IMR-90 (cell line): ENCODE data around the gene MDM1. TPM values are rescaled to one million over a fixed set of nuclear protein-coding genes. Genes with fewer than 3 reads are reported as not detected.

Experiments used
- ATAC-seq: fragments of 200-7000 bp; cut with Tn5 transposase; 2 replicates; pipeline ENCODE4 v1.9.1; 2020; ENCODE audit warnings: low read depth, mild to moderate bottlenecking, moderate library complexity
- BruUV-seq: library from RNA; stranded (reverse); fragments of 400-500 nt; replicated peaks from 2 replicates; lab custom pipeline; 2021; lab: Mats Ljungman, UMichigan
- CTCF ChIA-PET: fragments of 300-600 bp; formaldehyde crosslinking; extraction: SDS; loops from one replicate; lab custom pipeline; 2021; ENCODE audit warnings: antibody characterized with exemption; lab: Yijun Ruan, JAX
- POLR2A ChIA-PET: fragments of 300-600 bp; sonication (Branson Sonifier 250); formaldehyde crosslinking; loops from one replicate; lab custom pipeline; 2022; ENCODE audit warnings: antibody characterized with exemption; ENCODE audit not compliant: unreplicated experiment; lab: Charles Lee
- DNase-seq: peaks from one replicate; pipeline ENCODE4 v3.0.0; 2013
- H2AFZ ChIP-seq: replicated peaks from 2 replicates; pipeline ENCODE3; 2013; ENCODE audit warnings: low read length, mild to moderate bottlenecking; ENCODE audit not compliant: poor library complexity
- H2AK5ac ChIP-seq: 2 replicates; pipeline ENCODE4 v1.6.1; 2013; ENCODE audit warnings: low read depth, low read length, inconsistent platforms
- H2AK9ac ChIP-seq: replicated peaks from 2 replicates; pipeline ENCODE3; 2013; ENCODE audit warnings: mild to moderate bottlenecking, low read depth, low read length, moderate library complexity; ENCODE audit not compliant: poor library complexity
- H2BK120ac ChIP-seq: 2 replicates; pipeline ENCODE4 v1.6.1; 2013; ENCODE audit warnings: low read depth, low read length, inconsistent platforms
- H2BK15ac ChIP-seq: 3 replicates; pipeline ENCODE4 v1.6.1; 2013; ENCODE audit warnings: low read depth, low read length, inconsistent platforms
- H2BK20ac ChIP-seq: 2 replicates; pipeline ENCODE4 v1.6.1; 2013; ENCODE audit warnings: low read depth, mild to moderate bottlenecking, inconsistent platforms, low read length, moderate library complexity
- H2BK5ac ChIP-seq: 2 replicates; pipeline ENCODE4 v1.6.1; 2013; ENCODE audit warnings: mild to moderate bottlenecking, low read depth, low read length, inconsistent platforms; ENCODE audit not compliant: poor library complexity, severe bottlenecking
- H3K14ac ChIP-seq: replicated peaks from 2 replicates; pipeline ENCODE4 v1.6.1; 2013; ENCODE audit warnings: low read depth, low read length, inconsistent platforms
- H3K18ac ChIP-seq: 2 replicates; pipeline ENCODE4 v1.6.1; 2013; ENCODE audit warnings: low read depth, low read length, control low read depth
- H3K23ac ChIP-seq: 2 replicates; pipeline ENCODE4 v1.6.1; 2013; ENCODE audit warnings: low read depth, low read length, inconsistent platforms
- H3K27ac ChIP-seq: 2 replicates; pipeline ENCODE4 v1.5.1; 2013; ENCODE audit warnings: mild to moderate bottlenecking, control low read depth, low read length; ENCODE audit not compliant: insufficient read depth
- H3K27me3 ChIP-seq: 2 replicates; pipeline ENCODE4 v1.6.1; 2013; ENCODE audit warnings: low read length; ENCODE audit not compliant: control insufficient read depth, insufficient read depth
- H3K36me3 ChIP-seq: 2 replicates; pipeline ENCODE4 v1.6.1; 2013; ENCODE audit warnings: low read length, mixed read lengths; ENCODE audit not compliant: control insufficient read depth, insufficient read depth
- H3K4ac ChIP-seq: 2 replicates; pipeline ENCODE4 v1.6.1; 2013; ENCODE audit warnings: low read depth, low read length, inconsistent platforms
- H3K4me1 ChIP-seq: 2 replicates; pipeline ENCODE4 v1.6.1; 2013; ENCODE audit warnings: low read length, mixed read lengths; ENCODE audit not compliant: control insufficient read depth, insufficient read depth
- H3K4me2 ChIP-seq: 2 replicates; pipeline ENCODE4 v1.6.1; 2013; ENCODE audit warnings: low read depth, mild to moderate bottlenecking, control low read depth, low read length, moderate library complexity
- H3K4me3 ChIP-seq: 2 replicates; pipeline ENCODE4 v1.5.1; 2013; ENCODE audit warnings: low read depth, mild to moderate bottlenecking, control low read depth, low read length, moderate library complexity; ENCODE audit not compliant: insufficient read depth
- H3K56ac ChIP-seq: 2 replicates; pipeline ENCODE4 v1.6.1; 2013; ENCODE audit warnings: low read length, inconsistent platforms; ENCODE audit not compliant: insufficient read depth; ENCODE audit errors: extremely low read depth
- H3K79me1 ChIP-seq, 2 experiments: 2 replicates each; pipeline ENCODE4 v1.6.1; 2013; ENCODE audit warnings: low read length in 2 of 2, inconsistent platforms in 1 of 2, low read depth in 1 of 2
- H3K9ac ChIP-seq: 2 replicates; pipeline ENCODE4 v1.6.1; 2013; ENCODE audit warnings: low read depth, low read length, control low read depth
- H3K9me1 ChIP-seq: 2 replicates; pipeline ENCODE4 v1.6.1; 2013; ENCODE audit warnings: low read length, inconsistent platforms; ENCODE audit not compliant: insufficient read depth
- H3K9me3 ChIP-seq: 2 replicates; pipeline ENCODE4 v1.6.1; 2013; ENCODE audit warnings: low read length; ENCODE audit not compliant: control insufficient read depth, insufficient read depth
- H4K20me1 ChIP-seq: 2 replicates; pipeline ENCODE4 v1.6.1; 2013; ENCODE audit warnings: low read length, inconsistent platforms; ENCODE audit not compliant: insufficient read depth
- H4K5ac ChIP-seq: 2 replicates; pipeline ENCODE4 v1.6.1; 2013; ENCODE audit warnings: mild to moderate bottlenecking, low read depth, low read length, control low read depth
- H4K8ac ChIP-seq, 2 experiments: 2 replicates each; pipeline ENCODE4 v1.6.1; 2013; ENCODE audit warnings: low read depth in 2 of 2, low read length in 2 of 2, control low read depth in 1 of 2, inconsistent platforms in 1 of 2
- H4K91ac ChIP-seq: 2 replicates; pipeline ENCODE4 v1.6.1; 2013; ENCODE audit warnings: low read depth, low read length, inconsistent platforms; ENCODE audit not compliant: insufficient read depth
- NFE2L2 ChIP-seq: fragments of 150-350 bp; IDR thresholded peaks from 2 replicates; pipeline ENCODE4 v1.6.1; 2016; ENCODE audit warnings: low read depth, mild to moderate bottlenecking, low read length
- WGBS, 2 experiments: methylation state at CpG; one replicate each; pipeline versions ENCODE4 v1.1.5 to v1.1.7; 2013; ENCODE audit warnings: missing lambda C conversion rate in 2 of 2; ENCODE audit not compliant: insufficient read length in 1 of 2; ENCODE audit errors: extremely low coverage in 2 of 2; 5-methylcytosine and 5-hydroxymethylcytosine counted together
- dilution Hi-C: fragments of 300-500 bp; cut with HindIII; formaldehyde crosslinking; loops from one replicate; pipeline ENCODE4 v1.14.3; 2018; ENCODE audit warnings: low sequenced_read_pairs; ENCODE audit not compliant: unreplicated experiment
- in situ Hi-C: fragments of 300-500 bp; cut with MboI; formaldehyde crosslinking; loops from 3 replicates; pipeline ENCODE4 v1.14.3; 2019; ENCODE audit warnings: low sequenced_read_pairs, inconsistent platforms, mixed read lengths
- intact Hi-C: fragments of 100-400 bp; cut with micrococcal nuclease; formaldehyde crosslinking; loops from 2 replicates; pipeline ENCODE4 v1.10.0; 2022
- polyA plus RNA-seq, 3 experiments: library from polyadenylated mRNA; depleted of rRNA; stranded (reverse); fragments of >200 nt; gene quantifications; 2 replicates each; pipeline ENCODE4 v1.2.3, GENCODE V29; 2012; ENCODE audit warnings: low replicate concordance in 1 of 3
- total RNA-seq: library from RNA; depleted of rRNA; stranded (reverse); fragments of >200 nt; gene quantifications from 2 replicates; pipeline ENCODE4 v1.2.3, GENCODE V29; 2012

The MDM1 gene
- total and polyA plus RNA-seq, 2 of the 4 experiments (the other 2 are of a cell fraction): 5.6 to 5.7 TPM

- H3K36me3 ChIP-seq: no peaks in the 10 kb centered on the region
- no peak overlapping the region for H4K5ac ChIP-seq
- no peak overlapping the region for H3K4ac ChIP-seq
- no peak overlapping the region for H3K4me2 ChIP-seq
- DNase-seq: no peak
- no peak overlapping the region for H2AFZ ChIP-seq
- no peak overlapping the region for H4K8ac ChIP-seq
- H3K14ac ChIP-seq: no peak overlapping the region
- H3K9me1 ChIP-seq: no peaks in the 10 kb centered on the region
- no peak overlapping the region for H3K18ac ChIP-seq
- H2BK20ac ChIP-seq: no peak overlapping the region
- POLR2A ChIA-PET: no interaction called here
- no peak overlapping the region for H4K91ac ChIP-seq
- no peak overlapping the region for H2BK15ac ChIP-seq
- dilution Hi-C loops: no loop called here
- peaks cover 24% of the 10 kb centered on the region for H3K27me3 ChIP-seq
- TF ChIP-seq NFE2L2: no peak
- no peak overlapping the region for H3K9ac ChIP-seq
- intact Hi-C loops: no loop called here
- H3K9me3 ChIP-seq: no peaks in the 10 kb centered on the region
- no peak overlapping the region for H2AK5ac ChIP-seq
- no peaks in the 10 kb centered on the region for H4K20me1 ChIP-seq
- H3K27ac ChIP-seq: no peak overlapping the region
- H3K23ac ChIP-seq: no peak overlapping the region
- H2BK120ac ChIP-seq: no peak overlapping the region
- H2BK5ac ChIP-seq: no peak overlapping the region
- H2AK9ac ChIP-seq: no peak overlapping the region
- H3K4me3 ChIP-seq: no peak overlapping the region
- H3K56ac ChIP-seq: no peak overlapping the region
- in situ Hi-C loops: no loop called here
- no TSS peak for BruUV-seq
- no CpG with 5 or more reads among the region's 2 CpGs for WGBS, 2 experiments
- CTCF ChIA-PET: no interaction called here
- no peaks in the 10 kb centered on the region for H3K79me1 ChIP-seq
- ATAC-seq: no peak
- no peaks in the 10 kb centered on the region for H3K4me1 ChIP-seq
Measured at GRCh38 chr12:68341822-68342221, 9.7 kb upstream of the MDM1 start.
